ENCODE data around the gene TULP4. TPM values are rescaled to one million over a fixed set of nuclear protein-coding genes. Genes with fewer than 3 reads are reported as not detected.

The TULP4 gene
- total RNA-seq, 4 donors from 2014 or later = 209 to 459 (median 292) TPM

GRCh38 chr6:158496700-158497099 lies 184.4 kb downstream of the TULP4 start:
- intact Hi-C loops (cut with DNase I) = no loop called here
- 87 to 97% methylated on average over 3 of the region's 3 CpGs for WGBS, 2 donors
- H3K9me3 ChIP-seq = no peaks in the 10 kb centered on the region
- peaks cover 6 to 10% of the 10 kb centered on the region in 2 donors for H3K36me3 ChIP-seq
- TF ChIP-seq, protein P1, sequence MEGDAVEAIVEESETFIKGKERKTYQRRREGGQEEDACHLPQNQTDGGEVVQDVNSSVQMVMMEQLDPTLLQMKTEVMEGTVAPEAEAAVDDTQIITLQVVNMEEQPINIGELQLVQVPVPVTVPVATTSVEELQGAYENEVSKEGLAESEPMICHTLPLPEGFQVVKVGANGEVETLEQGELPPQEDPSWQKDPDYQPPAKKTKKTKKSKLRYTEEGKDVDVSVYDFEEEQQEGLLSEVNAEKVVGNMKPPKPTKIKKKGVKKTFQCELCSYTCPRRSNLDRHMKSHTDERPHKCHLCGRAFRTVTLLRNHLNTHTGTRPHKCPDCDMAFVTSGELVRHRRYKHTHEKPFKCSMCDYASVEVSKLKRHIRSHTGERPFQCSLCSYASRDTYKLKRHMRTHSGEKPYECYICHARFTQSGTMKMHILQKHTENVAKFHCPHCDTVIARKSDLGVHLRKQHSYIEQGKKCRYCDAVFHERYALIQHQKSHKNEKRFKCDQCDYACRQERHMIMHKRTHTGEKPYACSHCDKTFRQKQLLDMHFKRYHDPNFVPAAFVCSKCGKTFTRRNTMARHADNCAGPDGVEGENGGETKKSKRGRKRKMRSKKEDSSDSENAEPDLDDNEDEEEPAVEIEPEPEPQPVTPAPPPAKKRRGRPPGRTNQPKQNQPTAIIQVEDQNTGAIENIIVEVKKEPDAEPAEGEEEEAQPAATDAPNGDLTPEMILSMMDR (IDR thresholded peaks at IDR 0.05) = no peak
- no peak for TF ChIP-seq POLR2A (IDR thresholded peaks at IDR 0.05)
- peak; percentile 53 to 63 for DNase-seq
- no peak overlapping the region for H3K4me3 ChIP-seq (replicated peaks in 1 of 3)
- H3K4me1 ChIP-seq = peaks cover 0 to 15% of the 10 kb centered on the region in 2 donors
- H3K27ac ChIP-seq = no peak overlapping the region
- H3K27me3 ChIP-seq = no peaks in the 10 kb centered on the region

DNA sequence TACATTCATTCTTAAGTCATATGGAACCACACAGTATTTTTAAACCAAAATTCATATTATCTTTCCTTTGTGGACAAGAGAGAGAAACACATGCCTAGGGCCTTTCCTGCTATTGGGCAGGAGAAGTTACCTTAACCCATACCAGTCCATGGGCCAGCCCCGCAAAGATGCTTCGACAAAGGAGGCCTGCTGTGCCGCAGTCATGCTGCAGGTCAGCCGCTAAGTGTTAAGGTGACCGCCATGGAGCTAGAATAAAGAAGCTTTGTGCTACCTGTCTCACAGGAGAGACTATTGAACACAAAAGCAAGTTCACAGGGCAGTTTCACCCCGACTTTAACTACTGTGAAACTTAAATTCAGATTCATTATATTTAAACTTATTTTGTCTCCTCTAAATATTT lies 185.4 kb downstream of the TULP4 start:
- Histone ChIP-seq H3K36me3 (peaks cover 11 to 15% of the 10 kb centered on the region in 2 donors), H3K27me3 (no peaks in the 10 kb centered on the region), H3K27ac (no peak overlapping the region), H3K4me3 (replicated peaks in 1 of 3) (no peak overlapping the region), H3K9me3 (no peaks in the 10 kb centered on the region), H3K4me1 (peaks cover 0 to 15% of the 10 kb centered on the region in 2 donors)
- 96% methylated on average over 6 of the region's 6 CpGs for WGBS, 2 donors
- no peak for TF ChIP-seq POLR2A (IDR thresholded peaks at IDR 0.05)
- TF ChIP-seq, protein P1 (IDR thresholded peaks at IDR 0.05) = no peak
- DNase-seq = no peak
- intact Hi-C loops (cut with DNase I) = no loop called here

- Histone ChIP-seq H3K4me3 (replicated peaks in 1 of 3) (no peak overlapping the region), H3K27me3 (no peaks in the 10 kb centered on the region), H3K9me3 (no peaks in the 10 kb centered on the region), H3K36me3 (peaks cover 11 to 19% of the 10 kb centered on the region in 2 donors), H3K27ac (no peak overlapping the region), H3K4me1 (peaks cover 0 to 15% of the 10 kb centered on the region in 2 donors)
- DNase-seq = no peak
- intact Hi-C loops (cut with DNase I) = no loop called here
- 96 to 97% methylated on average over 6 of the region's 6 CpGs for WGBS, 2 donors
- TF ChIP-seq, protein P1 (IDR thresholded peaks at IDR 0.05) = no peak
- TF ChIP-seq POLR2A (IDR thresholded peaks at IDR 0.05) = no peak
Measured at GRCh38 chr6:158498362-158498761, 186.1 kb downstream of the TULP4 start.

GRCh38 chr6:158499601-158500000 lies 187.3 kb downstream of the TULP4 start:
- DNase-seq = peak; percentile 53 to 56
- Histone ChIP-seq H3K4me1 (peaks cover 0 to 15% of the 10 kb centered on the region in 2 donors), H3K4me3 (replicated peaks in 1 of 3) (no peak overlapping the region), H3K36me3 (peaks cover 7 to 15% of the 10 kb centered on the region in 2 donors), H3K27me3 (no peaks in the 10 kb centered on the region), H3K27ac (peak overlapping the region in 2 of 3 donors; percentile 30 to 53), H3K9me3 (no peaks in the 10 kb centered on the region)
- intact Hi-C loops (cut with DNase I) = no loop called here
- TF ChIP-seq, protein P1 (IDR thresholded peaks at IDR 0.05) = no peak
- no peak for TF ChIP-seq POLR2A (IDR thresholded peaks at IDR 0.05)
- WGBS, 2 donors = 42 to 67% methylated on average over 1 of the region's 1 CpG

DNA sequence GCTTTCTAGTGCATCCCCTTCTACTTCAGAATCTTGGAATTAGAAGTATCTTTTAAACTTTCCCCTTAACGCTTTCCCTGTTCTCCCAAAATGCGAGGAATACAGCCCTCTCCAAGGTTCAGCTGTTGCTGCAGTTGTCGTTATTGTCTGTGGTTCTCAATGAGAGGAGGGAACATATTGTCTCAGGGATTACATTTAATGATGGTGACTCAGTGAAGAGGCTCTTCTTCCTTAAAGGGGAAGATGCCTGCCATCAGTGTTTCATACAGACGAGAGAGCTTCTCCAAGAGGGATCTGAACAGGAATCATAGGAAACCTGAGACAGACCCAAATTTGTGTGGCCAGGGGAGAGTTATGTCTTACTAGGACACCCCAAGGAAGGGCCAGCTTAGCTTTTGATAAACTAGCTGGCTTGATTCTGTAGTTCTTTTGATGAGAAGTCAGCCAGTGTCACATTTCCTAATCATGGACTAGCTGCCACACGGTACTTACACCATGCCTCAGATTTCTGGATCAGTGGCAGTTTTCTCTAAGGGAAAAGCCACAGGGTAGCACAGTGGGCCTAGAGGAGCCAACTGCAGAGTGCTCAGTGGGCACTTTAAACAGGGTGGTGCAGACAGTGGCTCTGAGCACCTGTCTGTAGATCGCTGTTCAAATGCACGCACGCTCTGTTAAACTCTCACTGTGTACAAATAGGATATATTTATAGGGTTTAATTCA lies 187.9 kb downstream of the TULP4 start:
- intact Hi-C loops (cut with DNase I) = no loop called here
- H3K27ac ChIP-seq = peak overlapping the region in 2 of 3 donors; percentile 30 to 53
- no peaks in the 10 kb centered on the region for H3K27me3 ChIP-seq
- no peak for TF ChIP-seq POLR2A (IDR thresholded peaks at IDR 0.05)
- no peak for DNase-seq
- H3K4me3 ChIP-seq (replicated peaks in 1 of 3) = no peak overlapping the region
- no peaks in the 10 kb centered on the region for H3K9me3 ChIP-seq
- H3K36me3 ChIP-seq = peaks cover 7 to 15% of the 10 kb centered on the region in 2 donors
- 78 to 79% methylated on average over 7 to 8 of the region's 8 CpGs for WGBS, 2 donors
- H3K4me1 ChIP-seq = peaks cover 0 to 15% of the 10 kb centered on the region in 2 donors

Data from thyroid gland (tissue), 4 donors.